ENCODE data around the gene FKTN. TPM values are rescaled to one million over a fixed set of nuclear protein-coding genes. Genes with fewer than 3 reads are reported as not detected.

FKTN gene
- total RNA-seq, 1 donor from 2014 or later: 8.8 TPM

- intact Hi-C loops (cut with DNase I): no loop called here
- no peak for DNase-seq (ENCODE audit: low spot score)
Measured at GRCh38 chr9:105672711-105673234, 114.8 kb downstream of the FKTN start.

GRCh38 chr9:105673850-105674387 is 116.0 kb downstream of the FKTN start:
- DNase-seq (ENCODE audit: low spot score): no peak
- intact Hi-C loops (cut with DNase I): no loop called here

GRCh38 chr9:105676351-105676923 is 118.5 kb downstream of the FKTN start:
- intact Hi-C loops (cut with DNase I): no loop called here
- DNase-seq (ENCODE audit: low spot score): no peak

- no peak for DNase-seq (ENCODE audit: low spot score)
- intact Hi-C loops (cut with DNase I): no loop called here
Measured at GRCh38 chr9:105678163-105678562, 120.2 kb downstream of the FKTN start.

GRCh38 chr9:105678781-105679180 is 120.8 kb downstream of the FKTN start:
- intact Hi-C loops (cut with DNase I): no loop called here

GRCh38 chr9:105679257-105680022 is 121.5 kb downstream of the FKTN start:
- no peak for DNase-seq (ENCODE audit: low spot score)
- intact Hi-C loops (cut with DNase I): no loop called here

More at GRCh38 chr9:105678781-105679180, 120.8 kb downstream of the FKTN start:
- no peak for DNase-seq (ENCODE audit: low spot score)

DNA sequence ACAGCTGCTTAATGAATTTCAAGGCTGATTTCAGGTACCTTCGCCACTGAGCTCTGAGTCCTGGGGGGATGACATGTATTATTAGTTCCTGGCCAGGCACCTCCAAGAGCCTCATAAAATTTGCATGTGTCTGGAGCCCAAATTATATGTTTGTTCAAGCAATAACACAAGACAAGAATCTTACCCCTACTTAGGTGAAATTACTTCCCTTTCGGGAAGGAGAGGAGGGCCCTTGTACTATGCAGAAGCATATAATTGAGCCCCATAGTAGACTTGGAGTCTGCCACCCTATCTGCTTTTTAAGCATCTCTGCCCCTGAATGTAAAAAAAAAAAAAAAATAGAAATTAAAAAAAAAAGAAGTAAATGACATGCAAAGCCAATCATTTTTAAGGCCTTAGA is 123.4 kb downstream of the FKTN start:
- intact Hi-C loops (cut with DNase I): no loop called here
- DNase-seq (ENCODE audit: low spot score): no peak

GRCh38 chr9:105681724-105682123 is 123.8 kb downstream of the FKTN start:
- intact Hi-C loops (cut with DNase I): no loop called here

DNA sequence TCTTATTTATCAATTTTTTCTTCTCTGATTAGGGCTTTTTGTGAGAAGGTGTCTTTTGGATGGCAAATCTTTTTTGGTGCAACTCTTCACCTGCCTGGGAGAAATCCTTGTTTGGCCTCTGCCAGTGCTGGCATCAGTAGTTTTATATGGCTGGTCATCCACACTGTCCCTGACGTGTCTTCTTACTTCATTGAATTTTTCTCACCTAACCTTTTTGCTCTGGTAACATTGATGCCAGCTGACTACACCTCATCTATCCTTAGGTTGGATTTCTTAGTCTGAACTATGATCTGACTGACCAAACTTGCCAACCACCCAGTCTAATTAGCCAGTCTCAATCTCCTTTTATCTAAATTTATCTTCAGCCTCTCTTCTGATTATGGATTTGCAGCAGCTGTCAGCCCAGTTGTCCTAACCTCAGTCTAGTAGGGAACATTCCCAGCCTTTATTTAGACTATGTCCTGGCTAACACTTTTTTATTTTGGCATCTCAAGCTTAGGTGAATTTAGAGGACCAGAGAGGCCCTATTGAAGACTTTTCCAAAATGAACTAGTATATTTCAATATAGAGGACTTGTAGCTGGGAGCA is 125.9 kb downstream of the FKTN start:
- intact Hi-C loops (cut with DNase I): no loop called here
- DNase-seq (ENCODE audit: low spot score): no peak

More at GRCh38 chr9:105681724-105682123, 123.8 kb downstream of the FKTN start:
- no peak for DNase-seq (ENCODE audit: low spot score)

- intact Hi-C loops (cut with DNase I): no loop called here
- DNase-seq (ENCODE audit: low spot score): no peak
Measured at GRCh38 chr9:105686936-105687335, 129.0 kb downstream of the FKTN start.

Other genes starting within 250 kb of the FKTN start
- gene FSD1L, start 110.1 kb upstream of the FKTN start, total RNA-seq: 10.8 TPM
- gene TAL2, start 104.3 kb downstream of the FKTN start, total RNA-seq: not detected
- gene TMEM38B, start 136.4 kb downstream of the FKTN start, total RNA-seq: 36.2 TPM

Measured in cardiac septum (tissue), 1 donor.